ENCODE measurements around the gene TTC34. TPM values are rescaled to one million over a fixed set of nuclear protein-coding genes. Genes with fewer than 3 reads are reported as not detected.

The TTC34 gene
- total RNA-seq, 4 donors from 2014 or later, result 0.14 to 6.0 (median 0.75) TPM

DNA sequence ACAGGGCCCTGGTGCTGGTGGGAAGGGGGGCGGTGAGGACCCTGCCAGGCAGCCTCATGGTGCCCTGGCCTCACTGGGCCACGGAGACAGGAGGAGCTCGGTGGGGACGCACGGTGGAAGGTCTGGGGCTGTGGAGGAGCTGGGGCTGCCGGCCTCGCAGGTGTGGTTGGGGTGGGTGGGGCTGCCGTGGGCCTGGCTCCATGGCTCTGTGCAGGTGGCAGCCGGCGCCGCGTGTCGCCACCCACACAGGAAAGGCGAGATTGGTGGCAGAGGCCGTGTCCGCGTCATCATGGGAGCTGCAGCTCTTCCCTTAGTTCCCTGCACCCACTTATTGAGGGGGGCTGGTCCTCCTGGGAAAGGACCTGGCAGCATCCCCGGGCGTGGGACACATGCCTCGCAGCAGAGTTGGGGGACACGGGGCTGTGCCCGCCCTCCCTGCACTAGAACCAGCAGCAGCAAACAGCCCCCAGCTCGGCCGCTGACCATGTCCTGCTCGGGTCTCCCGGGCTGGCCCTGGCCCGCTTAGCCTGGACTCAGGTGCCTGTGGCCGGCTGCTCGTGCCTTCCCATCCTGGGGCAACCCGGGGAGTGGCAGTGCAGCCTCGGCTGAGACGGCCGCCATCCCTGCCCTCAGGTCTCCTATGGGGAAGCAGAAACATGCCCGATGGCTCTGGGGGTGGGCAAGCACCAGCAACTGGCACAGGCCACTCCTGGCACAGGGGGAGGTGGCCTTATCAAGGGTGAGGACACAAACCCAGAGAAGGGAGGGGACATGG is 7.5 kb upstream of the TTC34 start:
- no peak for TF ChIP-seq EP300 (IDR thresholded peaks at IDR 0.05; ENCODE audit: low read depth)
- TF ChIP-seq, protein P1, sequence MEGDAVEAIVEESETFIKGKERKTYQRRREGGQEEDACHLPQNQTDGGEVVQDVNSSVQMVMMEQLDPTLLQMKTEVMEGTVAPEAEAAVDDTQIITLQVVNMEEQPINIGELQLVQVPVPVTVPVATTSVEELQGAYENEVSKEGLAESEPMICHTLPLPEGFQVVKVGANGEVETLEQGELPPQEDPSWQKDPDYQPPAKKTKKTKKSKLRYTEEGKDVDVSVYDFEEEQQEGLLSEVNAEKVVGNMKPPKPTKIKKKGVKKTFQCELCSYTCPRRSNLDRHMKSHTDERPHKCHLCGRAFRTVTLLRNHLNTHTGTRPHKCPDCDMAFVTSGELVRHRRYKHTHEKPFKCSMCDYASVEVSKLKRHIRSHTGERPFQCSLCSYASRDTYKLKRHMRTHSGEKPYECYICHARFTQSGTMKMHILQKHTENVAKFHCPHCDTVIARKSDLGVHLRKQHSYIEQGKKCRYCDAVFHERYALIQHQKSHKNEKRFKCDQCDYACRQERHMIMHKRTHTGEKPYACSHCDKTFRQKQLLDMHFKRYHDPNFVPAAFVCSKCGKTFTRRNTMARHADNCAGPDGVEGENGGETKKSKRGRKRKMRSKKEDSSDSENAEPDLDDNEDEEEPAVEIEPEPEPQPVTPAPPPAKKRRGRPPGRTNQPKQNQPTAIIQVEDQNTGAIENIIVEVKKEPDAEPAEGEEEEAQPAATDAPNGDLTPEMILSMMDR (IDR thresholded peaks at IDR 0.05), result no peak
- no peak for TF ChIP-seq POLR2AphosphoS5 (IDR thresholded peaks at IDR 0.05)
- no peak for TF ChIP-seq POLR2A (IDR thresholded peaks at IDR 0.05)
- peaks cover 0 to 5% of the 10 kb centered on the region in 2 donors for H3K9me3 ChIP-seq
- DNase-seq, result no peak
- no peak overlapping the region for H3K27ac ChIP-seq
- H3K36me3 ChIP-seq, result no peaks in the 10 kb centered on the region
- intact Hi-C loops (cut with DNase I; ENCODE audit: low total_unique reads), result no loop called here
- 87% methylated on average over 29 of the region's 34 CpGs; no CpG with 5 or more reads in 1 of the 2 donors for WGBS, 2 donors (ENCODE audit: low coverage in 1 of 2)
- H3K4me3 ChIP-seq, result no peak overlapping the region
- in situ Hi-C loops (cut with MboI; ENCODE audit: low pct_ligation_motif_present in 1 of 4, low pct_unique_long_range_greater_than_20kb in 1 of 4, low sequenced_read_pairs in 3 of 4), result no loop called here
- peaks cover 41% of the 10 kb centered on the region for H3K27me3 ChIP-seq
- no peaks in the 10 kb centered on the region for H3K4me1 ChIP-seq

GRCh38 chr1:2808386-2808705 is 6.9 kb upstream of the TTC34 start:
- no peak overlapping the region for H3K4me3 ChIP-seq
- no peak overlapping the region for H3K27ac ChIP-seq
- DNase-seq, result no peak
- TF ChIP-seq, protein P1 (IDR thresholded peaks at IDR 0.05), result no peak
- TF ChIP-seq POLR2AphosphoS5 (IDR thresholded peaks at IDR 0.05), result no peak
- TF ChIP-seq EP300 (IDR thresholded peaks at IDR 0.05; ENCODE audit: low read depth), result no peak
- TF ChIP-seq POLR2A (IDR thresholded peaks at IDR 0.05), result no peak
- peaks cover 43% of the 10 kb centered on the region for H3K27me3 ChIP-seq
- peaks cover 0 to 5% of the 10 kb centered on the region in 2 donors for H3K9me3 ChIP-seq
- no peaks in the 10 kb centered on the region for H3K4me1 ChIP-seq
- intact Hi-C loops (cut with DNase I; ENCODE audit: low total_unique reads), result no loop called here
- 20 to 88% methylated on average over 1 to 8 of the region's 10 CpGs for WGBS, 2 donors (ENCODE audit: low coverage in 1 of 2)
- in situ Hi-C loops (cut with MboI; ENCODE audit: low pct_ligation_motif_present in 1 of 4, low pct_unique_long_range_greater_than_20kb in 1 of 4, low sequenced_read_pairs in 3 of 4), result no loop called here
- no peaks in the 10 kb centered on the region for H3K36me3 ChIP-seq

- Histone ChIP-seq H3K27ac (no peak overlapping the region), H3K9me3 (peaks cover 0 to 5% of the 10 kb centered on the region in 2 donors), H3K4me3 (no peak overlapping the region), H3K4me1 (no peaks in the 10 kb centered on the region), H3K27me3 (peaks cover 48% of the 10 kb centered on the region), H3K36me3 (no peaks in the 10 kb centered on the region)
- intact Hi-C loops (cut with DNase I; ENCODE audit: low total_unique reads), result no loop called here
- in situ Hi-C loops (cut with MboI; ENCODE audit: low pct_ligation_motif_present in 1 of 4, low pct_unique_long_range_greater_than_20kb in 1 of 4, low sequenced_read_pairs in 3 of 4), result no loop called here
- no peak for DNase-seq
- TF ChIP-seq POLR2A (IDR thresholded peaks at IDR 0.05) (no peak), POLR2AphosphoS5 (IDR thresholded peaks at IDR 0.05) (no peak), EP300 (IDR thresholded peaks at IDR 0.05; ENCODE audit: low read depth) (no peak)
- TF ChIP-seq, protein P1 (IDR thresholded peaks at IDR 0.05), result no peak
- 84% methylated on average over 30 of the region's 30 CpGs; no CpG with 5 or more reads in 1 of the 2 donors for WGBS, 2 donors (ENCODE audit: low coverage in 1 of 2)
These were observed 6.3 kb upstream of the TTC34 start for GRCh38 chr1:2807678-2808385.

DNA sequence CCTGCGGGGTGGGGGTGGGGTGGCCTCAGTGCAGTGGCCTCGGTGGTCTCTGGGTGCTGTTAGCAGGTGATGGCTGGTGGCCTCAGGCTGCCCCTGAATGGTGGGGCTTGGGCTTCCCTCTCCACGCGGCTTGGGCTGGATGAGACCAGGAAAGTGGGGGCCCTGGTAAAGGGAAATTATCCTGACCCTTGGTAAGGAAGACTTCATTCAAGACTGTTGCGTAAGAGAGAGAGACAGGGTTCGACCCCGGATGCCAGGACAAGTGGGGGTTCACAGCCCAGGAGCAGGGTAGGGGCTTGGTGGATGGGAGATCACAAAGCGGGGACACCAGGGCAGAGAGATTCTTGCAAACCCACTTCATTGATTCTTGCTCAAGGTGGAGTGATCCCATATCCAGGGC is 5.5 kb upstream of the TTC34 start:
- Histone ChIP-seq H3K4me3 (no peak overlapping the region), H3K36me3 (no peaks in the 10 kb centered on the region), H3K27me3 (peaks cover 47% of the 10 kb centered on the region), H3K4me1 (no peaks in the 10 kb centered on the region), H3K27ac (no peak overlapping the region), H3K9me3 (peaks cover 0 to 2% of the 10 kb centered on the region in 2 donors)
- intact Hi-C loops (cut with DNase I; ENCODE audit: low total_unique reads), result no loop called here
- TF ChIP-seq, protein P1 (IDR thresholded peaks at IDR 0.05), result no peak
- no peak for TF ChIP-seq EP300 (IDR thresholded peaks at IDR 0.05; ENCODE audit: low read depth)
- 71% methylated on average over 8 of the region's 8 CpGs; no CpG with 5 or more reads in 1 of the 2 donors for WGBS, 2 donors (ENCODE audit: low coverage in 1 of 2)
- in situ Hi-C loops (cut with MboI; ENCODE audit: low pct_ligation_motif_present in 1 of 4, low pct_unique_long_range_greater_than_20kb in 1 of 4, low sequenced_read_pairs in 3 of 4), result no loop called here
- DNase-seq, result no peak
